ENCODE measurements around the gene ABCG4. TPM values are rescaled to one million over a fixed set of nuclear protein-coding genes. Genes with fewer than 3 reads are reported as not detected.
"Not testable (repeated sequence)": the region's sequence is repeated elsewhere in the genome, so short reads cannot be mapped to it uniquely, and the experiment has no call there.

Gene ABCG4
- total RNA-seq, 1 donor from 2014 or later, result 1.8 TPM

DNA sequence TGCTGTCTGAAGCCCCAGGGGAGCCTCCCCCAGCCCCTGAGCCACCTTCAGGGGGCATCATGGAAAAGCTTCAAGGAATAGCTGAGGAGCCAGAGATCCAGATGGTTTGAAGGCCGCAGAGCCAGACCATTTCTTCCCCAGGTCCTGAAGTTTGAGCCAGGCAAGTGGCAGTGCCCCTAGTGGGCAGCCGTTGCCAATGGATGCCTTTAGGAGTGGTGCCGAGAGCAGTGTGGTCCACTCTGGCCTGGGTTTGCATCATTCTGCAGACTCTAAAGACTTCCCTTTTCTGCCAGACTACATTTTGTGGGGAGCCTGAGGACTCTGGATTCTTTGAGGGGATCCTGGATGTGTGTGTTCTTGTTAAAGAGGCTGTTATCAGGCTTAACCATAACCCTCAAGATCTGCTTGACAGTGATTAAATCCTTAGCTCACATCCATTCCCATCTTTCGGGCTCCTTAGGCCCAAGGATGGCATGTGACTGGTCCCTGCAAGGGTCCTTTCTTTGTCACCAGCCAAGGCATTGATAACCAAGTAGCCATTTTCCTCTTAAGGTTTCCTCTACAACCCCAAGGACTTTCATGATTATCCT is 14.4 kb upstream of the ABCG4 start:
- intact Hi-C loops (cut with micrococcal nuclease), result no loop called here
- Histone ChIP-seq H3K4me3 (no peak overlapping the region), H3K4me1 (no peaks in the 10 kb centered on the region), H3K27me3 (ENCODE audit: low read depth) (no peaks in the 10 kb centered on the region), H3K9me3 (replicated peaks) (no peaks in the 10 kb centered on the region), H3K36me3 (peaks cover 53% of the 10 kb centered on the region), H3K27ac (replicated peaks) (no peak overlapping the region)
- DNase-seq, result no peak
- TF ChIP-seq, protein P1, sequence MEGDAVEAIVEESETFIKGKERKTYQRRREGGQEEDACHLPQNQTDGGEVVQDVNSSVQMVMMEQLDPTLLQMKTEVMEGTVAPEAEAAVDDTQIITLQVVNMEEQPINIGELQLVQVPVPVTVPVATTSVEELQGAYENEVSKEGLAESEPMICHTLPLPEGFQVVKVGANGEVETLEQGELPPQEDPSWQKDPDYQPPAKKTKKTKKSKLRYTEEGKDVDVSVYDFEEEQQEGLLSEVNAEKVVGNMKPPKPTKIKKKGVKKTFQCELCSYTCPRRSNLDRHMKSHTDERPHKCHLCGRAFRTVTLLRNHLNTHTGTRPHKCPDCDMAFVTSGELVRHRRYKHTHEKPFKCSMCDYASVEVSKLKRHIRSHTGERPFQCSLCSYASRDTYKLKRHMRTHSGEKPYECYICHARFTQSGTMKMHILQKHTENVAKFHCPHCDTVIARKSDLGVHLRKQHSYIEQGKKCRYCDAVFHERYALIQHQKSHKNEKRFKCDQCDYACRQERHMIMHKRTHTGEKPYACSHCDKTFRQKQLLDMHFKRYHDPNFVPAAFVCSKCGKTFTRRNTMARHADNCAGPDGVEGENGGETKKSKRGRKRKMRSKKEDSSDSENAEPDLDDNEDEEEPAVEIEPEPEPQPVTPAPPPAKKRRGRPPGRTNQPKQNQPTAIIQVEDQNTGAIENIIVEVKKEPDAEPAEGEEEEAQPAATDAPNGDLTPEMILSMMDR (IDR thresholded peaks at IDR 0.05; ENCODE audit: borderline replicate concordance), result peak; percentile 49

GRCh38 chr11:119139276-119139675 is 9.6 kb upstream of the ABCG4 start:
- H3K27me3 ChIP-seq (ENCODE audit: low read depth); intact Hi-C loops (cut with micrococcal nuclease); H3K27ac ChIP-seq (replicated peaks); H3K4me1 ChIP-seq; H3K36me3 ChIP-seq; H3K9me3 ChIP-seq (replicated peaks); DNase-seq; H3K4me3 ChIP-seq: not testable (repeated sequence)

DNA sequence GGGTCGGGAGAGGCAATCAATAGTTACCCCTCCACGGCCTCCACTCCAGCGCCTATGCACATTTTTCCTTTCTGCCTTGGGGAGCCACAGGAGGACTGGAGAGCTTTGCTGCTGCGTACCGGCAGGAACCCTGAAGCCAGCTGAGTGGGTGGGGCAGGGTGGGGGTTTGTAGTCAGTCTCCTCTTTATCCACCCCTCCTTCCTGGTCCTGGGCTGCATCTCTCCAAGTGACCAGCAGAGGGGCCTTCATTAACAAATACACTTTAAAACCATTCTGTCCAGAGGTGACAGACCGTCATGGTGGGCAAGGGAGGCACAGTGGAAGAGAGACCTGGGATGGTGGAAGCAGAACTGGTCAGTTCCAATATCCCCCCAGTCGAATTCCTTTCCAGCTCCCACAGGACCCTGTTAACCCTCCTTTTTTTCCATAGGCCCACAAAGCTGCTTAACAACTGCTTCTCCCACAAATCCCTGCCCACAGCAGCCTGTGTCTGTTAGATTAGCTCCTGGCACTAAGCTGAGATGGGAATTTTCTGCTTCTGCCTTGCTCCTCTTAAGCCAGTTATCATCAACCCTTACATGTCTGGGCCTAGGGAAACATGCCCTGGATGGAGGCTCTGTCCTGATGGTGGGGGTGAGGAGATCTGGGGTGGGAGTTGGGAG is 3.9 kb upstream of the ABCG4 start:
- H3K4me3 ChIP-seq, result no peak overlapping the region
- peak; percentile 54 for DNase-seq
- TF ChIP-seq, protein P1 (IDR thresholded peaks at IDR 0.05; ENCODE audit: borderline replicate concordance), result peak; percentile 78
- no peaks in the 10 kb centered on the region for H3K36me3 ChIP-seq
- no peak overlapping the region for H3K27ac ChIP-seq (replicated peaks)
- H3K4me1 ChIP-seq, result peaks cover 16% of the 10 kb centered on the region
- peaks cover 38% of the 10 kb centered on the region for H3K27me3 ChIP-seq (ENCODE audit: low read depth)
- no peaks in the 10 kb centered on the region for H3K9me3 ChIP-seq (replicated peaks)
- intact Hi-C loops (cut with micrococcal nuclease), result loop anchor here (10.0 kb wide), 2 partner anchors 50 to 140 kb away; no protein-coding TSS in a partner anchor

- TF ChIP-seq, protein P1 (IDR thresholded peaks at IDR 0.05; ENCODE audit: borderline replicate concordance), result no peak
- no peak for DNase-seq
- Histone ChIP-seq H3K9me3 (replicated peaks) (no peaks in the 10 kb centered on the region), H3K36me3 (no peaks in the 10 kb centered on the region), H3K4me3 (no peak overlapping the region), H3K4me1 (peaks cover 18% of the 10 kb centered on the region), H3K27ac (replicated peaks) (no peak overlapping the region), H3K27me3 (ENCODE audit: low read depth) (peaks cover 42% of the 10 kb centered on the region)
- intact Hi-C loops (cut with micrococcal nuclease), result loop anchor here (10.0 kb wide), 2 partner anchors 49 to 139 kb away; no protein-coding TSS in a partner anchor
Measured at GRCh38 chr11:119145551-119145950, 3.3 kb upstream of the ABCG4 start.

DNA sequence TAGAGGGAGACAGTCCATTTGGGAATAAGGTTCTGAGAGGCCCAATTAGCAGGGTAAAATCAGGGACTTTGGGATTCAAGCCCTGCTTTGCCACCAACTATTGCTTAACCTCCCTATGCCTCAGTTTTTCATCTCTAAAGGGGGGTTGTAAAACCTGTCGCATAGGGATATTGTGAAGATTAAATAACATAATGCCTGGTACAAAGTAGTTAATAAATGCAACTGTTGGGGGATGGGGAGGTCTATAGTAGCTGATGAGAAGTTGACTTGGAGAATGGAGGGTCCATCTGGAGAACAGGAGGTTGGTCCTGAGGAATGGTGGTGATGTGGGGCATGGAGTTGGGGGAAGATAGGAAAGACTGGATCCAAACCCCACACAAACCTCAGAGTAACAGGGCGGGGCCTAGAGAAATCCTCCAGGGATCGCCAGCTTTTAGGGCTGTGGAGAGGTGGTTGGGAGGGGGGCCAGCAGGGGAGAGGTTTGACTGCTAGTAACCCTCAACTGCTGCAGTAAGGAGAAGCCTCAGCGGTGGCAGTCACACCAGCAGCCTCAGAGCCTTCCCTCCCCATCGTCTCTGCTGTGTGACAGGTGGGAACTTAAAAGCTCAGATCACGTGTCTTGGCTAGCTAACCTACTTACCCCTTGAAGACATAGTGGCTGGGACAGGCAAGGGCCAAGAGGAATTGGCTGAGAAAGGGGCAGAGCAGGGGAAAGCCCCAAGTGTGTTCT is 1.1 kb upstream of the ABCG4 start:
- no peaks in the 10 kb centered on the region for H3K36me3 ChIP-seq
- H3K27me3 ChIP-seq (ENCODE audit: low read depth), result peaks cover 42% of the 10 kb centered on the region
- peaks cover 18% of the 10 kb centered on the region for H3K4me1 ChIP-seq
- no peak for DNase-seq
- H3K27ac ChIP-seq (replicated peaks), result no peak overlapping the region
- TF ChIP-seq, protein P1 (IDR thresholded peaks at IDR 0.05; ENCODE audit: borderline replicate concordance), result no peak
- no peaks in the 10 kb centered on the region for H3K9me3 ChIP-seq (replicated peaks)
- intact Hi-C loops (cut with micrococcal nuclease), result loop anchor here (10.0 kb wide), 2 partner anchors 47 to 137 kb away; no protein-coding TSS in a partner anchor
- H3K4me3 ChIP-seq, result no peak overlapping the region
